NCI-H526 treated with DMSO at 0.1 percent for 48 hours (cell line): ENCODE data around the gene JPT1.
A peak's percentile ranks its signal among the peaks of the same experiment; 100 is the strongest.
"Not testable (repeated sequence)": the region's sequence is repeated elsewhere in the genome, so short reads cannot be mapped to it uniquely, and the experiment has no call there.

Experiments
- DNase-seq: peaks from one replicate; lab custom pipeline; 2025; lab: John Stamatoyannopoulos, UW

Gene JPT1

GRCh38 chr17:75129576-75129975, 24.7 kb downstream of the JPT1 start:
- DNase-seq: no peak

GRCh38 chr17:75128694-75129505, 25.4 kb downstream of the JPT1 start:
- no peak for DNase-seq

GRCh38 chr17:75127936-75128335, 26.4 kb downstream of the JPT1 start:
- not testable (repeated sequence) for DNase-seq

- no peak for DNase-seq
These were observed 27.4 kb downstream of the JPT1 start for GRCh38 chr17:75126954-75127353.

- no peak for DNase-seq
These were observed 28.3 kb downstream of the JPT1 start for GRCh38 chr17:75125984-75126383.

- no peak for DNase-seq
These were observed 29.5 kb downstream of the JPT1 start for GRCh38 chr17:75124819-75125162.

- no peak for DNase-seq
These were observed 30.1 kb downstream of the JPT1 start for GRCh38 chr17:75124041-75124818.

GRCh38 chr17:75118307-75118706, 36.0 kb downstream of the JPT1 start:
- DNase-seq: no peak

GRCh38 chr17:75116737-75117136, 37.6 kb downstream of the JPT1 start:
- no peak for DNase-seq

- no peak for DNase-seq
These were observed 38.8 kb downstream of the JPT1 start for GRCh38 chr17:75115555-75115954.

- DNase-seq: no peak
These were observed 39.6 kb downstream of the JPT1 start for GRCh38 chr17:75114552-75115314.

- DNase-seq: peak; percentile 74
These were observed 40.3 kb downstream of the JPT1 start for GRCh38 chr17:75113798-75114551.

GRCh38 chr17:75111777-75112335, 42.5 kb downstream of the JPT1 start:
- no peak for DNase-seq

- DNase-seq: no peak
These were observed 43.9 kb downstream of the JPT1 start for GRCh38 chr17:75110234-75110937.

- DNase-seq: peak; percentile 81
These were observed 44.7 kb downstream of the JPT1 start, which contains the start of gene ARMC7 for GRCh38 chr17:75109407-75110233. Gene ARMC7 (plus strand): TSS chr17:75109969. CDS start chr17:75110289, 320 bp downstream.

GRCh38 chr17:75109046-75109406, 45.3 kb downstream of the JPT1 start:
- no peak for DNase-seq

- DNase-seq: no peak
These were observed 46.1 kb downstream of the JPT1 start for GRCh38 chr17:75108193-75108592.

- DNase-seq: peak; percentile 34
These were observed 48.9 kb downstream of the JPT1 start for GRCh38 chr17:75105126-75106080.
